CD4-positive, alpha-beta T cell treated with Interleukin-17A for 4 hours (primary cell): Measurements from ENCODE around the gene PARVA.
A peak's percentile ranks its signal among the peaks of the same experiment; 100 is the strongest.

ENCODE experiments used
- DNase-seq: peaks from one replicate; pipeline ENCODE4 v3.0.0-alpha.2; 2020; ENCODE audit warnings: mixed read lengths

The PARVA gene

DNA sequence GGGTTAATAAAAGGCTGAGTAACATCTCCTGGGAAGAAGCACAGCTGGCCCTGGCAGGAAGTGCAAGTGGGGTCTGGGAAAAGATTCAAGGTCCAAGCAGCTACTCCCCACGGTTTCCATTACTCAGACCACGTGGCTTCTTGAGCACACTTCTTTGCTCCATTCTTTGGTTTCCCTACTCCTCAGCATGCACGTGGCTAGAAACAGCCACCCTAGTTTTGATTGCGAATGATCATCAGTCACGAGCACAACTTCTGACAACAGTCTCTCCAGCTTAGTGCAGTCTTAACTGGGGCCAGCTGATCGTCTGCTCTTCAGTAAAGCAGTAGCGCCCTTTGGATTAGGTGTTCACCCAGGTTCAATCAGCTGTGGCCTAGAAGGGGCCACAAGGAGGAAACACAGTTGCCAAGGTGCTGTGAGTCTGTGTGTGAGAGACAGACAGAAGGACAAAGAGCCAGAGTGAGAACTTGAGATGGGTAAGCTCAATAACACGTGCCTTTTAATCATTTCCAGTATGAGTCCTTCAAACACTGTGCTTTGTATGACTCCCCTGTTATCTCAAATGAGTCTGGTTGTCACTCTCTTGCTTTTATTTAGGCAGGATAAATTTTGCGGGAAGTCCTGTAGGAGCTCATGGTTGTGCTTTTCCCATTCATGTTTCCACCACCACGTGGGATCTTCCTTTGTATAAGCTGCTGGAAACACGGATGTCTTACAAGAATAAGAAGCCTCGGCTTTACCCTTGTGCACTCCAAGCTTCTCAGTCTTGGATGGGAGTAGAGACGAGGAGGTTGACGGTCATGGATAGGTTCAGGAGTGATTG lies 901 bp upstream of the PARVA start:
- no peak for DNase-seq

DNA sequence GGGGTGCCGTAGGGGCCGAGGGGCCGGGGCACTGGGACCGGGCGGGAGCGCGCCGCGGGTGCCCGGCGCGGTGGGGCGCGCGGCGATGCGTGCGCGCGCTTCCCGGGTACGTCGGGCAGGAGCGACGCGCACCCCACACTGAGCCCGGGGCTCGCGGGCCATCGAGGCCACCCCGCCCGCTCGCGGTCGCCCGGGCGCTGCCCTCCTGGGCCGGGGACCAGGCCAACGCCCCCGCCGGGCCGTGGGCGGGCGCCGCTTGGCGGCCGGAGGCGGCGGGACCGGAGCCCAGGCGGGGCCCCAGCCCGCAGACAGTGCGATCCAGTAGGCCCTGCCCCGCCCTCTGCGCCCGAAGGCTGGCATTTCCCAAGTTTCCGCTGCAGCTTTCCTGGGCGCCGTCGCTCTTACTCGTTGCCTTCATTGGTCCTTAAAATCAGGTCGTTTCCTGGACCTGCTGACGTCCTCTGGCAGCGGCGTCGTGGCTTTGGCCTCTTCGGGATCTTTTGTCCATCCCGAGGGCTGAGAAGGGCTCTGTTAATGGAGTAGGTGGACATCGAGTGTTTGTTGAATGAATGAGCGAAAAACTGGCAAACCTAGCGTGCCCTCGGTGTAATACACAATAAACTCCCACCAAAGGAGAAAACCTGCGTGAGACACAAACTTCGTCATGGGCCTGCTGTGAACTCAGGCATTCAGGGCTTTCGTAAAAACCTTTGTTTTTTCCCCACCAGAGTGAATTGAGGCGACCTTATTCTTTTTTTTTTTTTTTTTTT lies 638 bp downstream of the PARVA start:
- peak; percentile 27 for DNase-seq

DNA sequence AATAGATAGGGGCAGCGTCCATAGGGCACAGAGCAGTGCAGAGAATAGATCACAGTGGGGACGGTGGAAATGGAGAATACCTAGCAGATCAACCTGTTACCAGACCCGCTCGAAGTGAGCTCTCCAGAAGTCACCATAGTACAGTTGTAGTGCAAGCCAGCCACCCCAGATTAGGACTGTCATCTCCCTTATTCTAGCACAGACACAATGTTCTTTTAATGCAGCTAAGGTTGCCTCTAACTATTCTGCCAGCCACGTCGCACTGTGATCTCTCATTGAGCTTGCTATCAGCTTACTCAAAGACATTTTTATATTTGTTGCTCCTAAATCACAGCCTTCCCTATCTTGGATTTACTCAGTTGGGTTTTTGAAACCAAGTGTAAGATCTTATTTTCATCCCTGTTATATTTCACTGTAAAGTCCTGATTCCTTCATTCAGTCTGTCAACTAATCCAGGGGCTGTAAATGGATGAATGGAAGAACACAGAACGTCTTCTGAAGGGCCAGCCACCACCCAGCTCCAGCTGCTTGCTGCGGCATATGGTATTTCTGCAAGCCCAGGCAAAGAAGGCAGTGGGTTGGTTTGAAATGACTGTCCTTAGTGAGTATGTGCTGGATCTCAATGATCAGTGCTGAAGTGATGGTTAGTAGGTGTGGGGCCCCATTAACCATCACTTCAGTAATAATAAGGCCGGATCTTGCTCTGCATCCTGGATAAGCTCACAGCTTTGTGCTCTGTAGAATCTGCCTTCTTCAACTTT lies 3.4 kb downstream of the PARVA start:
- DNase-seq = no peak

DNA sequence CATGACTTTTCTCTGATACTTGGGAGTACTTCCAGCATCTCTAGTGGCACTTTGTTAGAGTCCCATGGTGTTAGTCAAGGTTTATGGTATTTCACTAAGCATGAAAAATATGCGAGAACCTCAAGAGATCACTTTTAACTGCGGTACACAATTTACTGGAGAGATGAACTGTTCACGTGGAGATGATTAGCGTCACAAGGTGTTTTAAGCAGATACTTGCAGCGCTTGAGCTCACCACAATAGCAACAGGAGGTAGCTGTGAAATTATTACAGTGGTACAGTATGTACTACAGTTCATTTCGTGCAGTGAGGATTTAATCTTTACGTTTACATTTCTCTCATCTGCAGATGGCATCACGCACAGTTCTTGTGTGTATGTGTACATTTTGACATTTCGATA lies 4.5 kb downstream of the PARVA start:
- DNase-seq = no peak

DNA sequence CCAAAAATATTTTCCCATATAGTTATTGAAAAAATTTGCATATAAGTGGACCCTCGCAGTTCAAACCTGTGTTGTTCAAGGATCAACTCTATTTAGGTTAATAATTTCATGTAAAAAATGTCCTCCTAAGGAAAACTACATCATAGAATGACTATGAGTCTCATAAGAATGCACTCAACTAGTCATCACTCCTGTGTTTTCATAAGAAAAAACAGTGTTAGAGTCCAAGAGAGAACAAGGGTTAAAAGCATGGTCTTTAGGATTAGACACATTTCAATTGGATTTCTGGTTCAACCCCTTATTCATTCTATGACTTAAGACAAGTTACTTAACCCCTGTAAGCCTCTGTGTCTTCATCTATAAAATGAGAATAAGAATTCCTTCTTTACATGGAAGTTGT lies 5.1 kb downstream of the PARVA start:
- DNase-seq = no peak

DNA sequence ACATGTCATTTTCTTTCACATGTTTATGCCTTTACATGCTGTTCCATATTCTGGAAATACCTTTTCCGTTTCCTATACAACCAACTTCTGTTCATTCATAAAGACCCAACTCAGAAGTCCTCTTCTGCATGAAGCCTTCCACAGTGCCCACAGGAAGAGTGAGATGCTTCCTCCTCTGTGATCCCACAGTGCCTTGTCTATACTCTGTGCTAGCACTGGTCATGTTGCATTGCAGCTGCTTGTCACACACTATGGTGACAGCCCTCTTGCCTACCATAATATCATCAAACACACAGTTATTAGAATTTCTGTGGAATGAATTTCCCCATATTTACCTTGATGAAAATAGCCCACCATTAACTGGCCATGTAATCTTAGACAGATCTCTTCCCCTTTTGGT lies 8.9 kb downstream of the PARVA start:
- no peak for DNase-seq

DNA sequence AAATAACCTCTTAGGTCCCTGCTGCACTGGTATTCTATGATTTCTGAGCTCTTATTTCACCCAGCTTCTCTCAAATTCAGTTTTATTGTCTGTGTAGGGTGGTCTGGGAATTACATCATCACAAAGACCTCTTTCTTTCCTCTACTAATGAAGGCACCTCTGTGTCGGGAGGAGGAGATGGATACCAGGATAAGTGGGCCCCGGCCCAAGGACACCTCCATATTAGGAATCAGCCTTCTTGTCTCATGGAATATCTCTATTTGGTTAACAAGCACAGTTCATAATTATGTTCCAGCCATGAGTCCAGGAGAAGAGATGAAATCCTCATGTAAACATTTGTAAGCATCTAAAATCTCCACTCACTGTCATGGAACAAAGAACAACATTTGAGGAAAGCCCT lies 9.4 kb downstream of the PARVA start:
- no peak for DNase-seq

DNA sequence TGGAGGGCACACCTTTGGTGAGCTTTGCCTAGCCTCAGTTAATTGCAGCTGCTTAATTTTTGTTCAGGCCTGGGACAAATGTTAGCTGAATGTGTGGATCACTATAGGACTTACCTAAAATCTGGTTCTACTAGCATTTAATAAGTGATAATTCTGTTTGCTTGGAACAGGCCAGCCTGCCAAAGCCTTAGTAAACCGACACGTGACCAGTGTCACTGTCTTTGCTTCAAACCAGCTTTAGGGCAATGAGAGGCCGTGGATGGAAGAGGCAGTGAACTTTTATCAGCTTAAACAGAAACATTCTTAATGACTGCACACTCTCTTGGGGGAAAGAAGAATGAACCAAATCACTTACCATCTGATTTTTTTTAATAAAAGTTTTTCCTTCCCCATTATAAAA lies 10.8 kb downstream of the PARVA start:
- DNase-seq = no peak

DNA sequence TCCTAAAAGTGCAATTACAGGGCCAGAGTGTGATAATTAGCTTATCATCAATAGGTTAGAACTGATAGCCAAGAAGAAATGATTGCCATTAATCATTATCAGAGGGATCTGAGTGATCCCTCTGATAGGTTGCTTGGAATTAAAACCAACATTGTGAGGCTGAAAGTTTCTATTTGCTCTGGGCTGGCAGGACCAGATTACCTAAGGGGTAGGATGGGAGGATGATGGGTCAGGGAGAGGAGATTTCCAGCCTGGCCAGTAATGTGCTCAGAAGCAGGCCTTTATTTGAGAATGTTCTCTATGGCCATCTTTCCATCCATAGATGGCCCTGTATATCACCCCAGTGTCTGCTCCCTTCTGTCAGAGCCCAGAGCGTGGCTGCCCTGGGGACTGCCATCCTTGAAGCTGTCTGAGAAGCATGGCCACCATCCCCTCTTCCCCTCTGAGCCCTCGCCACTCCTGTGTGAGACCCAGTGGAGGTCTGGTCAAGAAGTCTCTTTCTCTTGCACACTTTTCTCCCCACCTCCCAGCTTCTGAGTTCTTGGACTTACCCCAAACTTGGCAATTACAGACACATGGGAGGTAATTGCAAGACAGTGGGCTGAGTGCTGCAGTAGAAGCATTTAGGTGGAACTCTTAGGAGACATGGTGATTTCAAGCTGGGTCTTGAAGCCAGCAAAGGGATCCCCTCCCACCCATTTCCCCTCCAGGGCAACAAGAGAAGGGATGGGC lies 11.7 kb downstream of the PARVA start:
- no peak for DNase-seq

DNA sequence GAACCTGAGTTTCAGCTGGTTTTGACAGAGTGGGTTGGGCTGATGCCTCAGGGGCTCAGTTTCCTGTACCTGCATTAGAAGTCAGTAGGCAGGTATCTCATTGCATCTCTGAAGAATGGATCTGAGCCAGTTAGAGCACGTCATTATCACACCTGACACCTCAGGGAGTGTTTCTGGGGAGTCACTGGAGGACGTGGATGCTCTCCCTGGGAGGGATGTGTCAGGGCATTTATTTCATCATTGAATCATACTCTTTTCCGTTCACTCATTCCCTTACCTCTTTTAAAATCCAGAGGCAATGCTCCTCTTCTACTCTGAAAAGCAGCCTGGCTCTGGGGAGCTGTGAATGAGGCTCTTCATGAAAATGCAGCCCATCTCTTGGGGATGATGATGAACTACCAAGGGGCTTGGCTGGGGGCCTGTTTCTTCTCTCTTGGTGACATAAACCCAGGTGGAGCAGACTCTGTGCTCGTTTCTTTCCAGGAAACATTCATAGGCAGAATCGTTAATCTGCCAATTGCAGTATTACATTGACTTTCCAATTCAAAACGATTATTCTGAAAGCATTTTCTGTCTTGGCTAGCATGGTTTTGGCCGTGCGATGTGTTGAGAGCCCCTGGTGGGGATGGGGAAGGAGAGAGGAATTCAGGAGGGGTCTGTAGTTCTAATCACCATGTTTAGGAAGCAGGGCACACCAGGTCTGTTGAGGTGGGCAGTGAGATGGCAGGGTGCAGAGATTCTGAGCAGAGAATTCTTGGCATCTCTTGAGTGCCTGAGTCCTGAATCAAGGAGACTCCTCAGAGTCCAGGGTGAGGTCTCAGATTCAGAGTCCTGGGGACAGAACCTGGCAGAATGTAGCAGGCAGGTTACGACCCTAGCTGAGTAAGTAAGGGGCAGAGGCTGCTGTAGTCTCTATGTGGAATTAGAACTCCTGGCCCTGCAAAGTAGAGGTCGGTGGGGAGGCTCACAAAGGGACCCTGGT lies 12.6 kb downstream of the PARVA start:
- no peak for DNase-seq

DNA sequence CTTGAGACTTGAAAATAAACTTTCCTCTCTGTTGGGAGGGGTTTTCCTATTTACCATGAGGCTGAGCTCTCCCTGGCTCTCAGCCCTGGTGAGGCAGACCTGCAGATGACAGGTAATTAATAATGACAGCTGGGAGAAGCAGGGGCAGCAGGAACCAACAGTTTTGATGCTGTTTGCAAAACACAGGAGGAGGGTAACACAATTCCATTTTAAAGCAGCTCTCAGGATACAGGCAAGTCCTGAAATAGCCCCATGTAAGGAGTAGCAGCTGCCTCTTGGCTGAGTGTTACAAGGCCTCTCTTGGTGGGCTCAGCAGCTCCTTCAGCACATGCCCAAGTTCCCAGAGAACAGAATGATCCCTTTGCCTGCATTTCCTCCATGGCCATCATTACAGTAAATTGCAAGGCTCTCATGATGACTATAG lies 13.3 kb downstream of the PARVA start:
- no peak for DNase-seq

DNA sequence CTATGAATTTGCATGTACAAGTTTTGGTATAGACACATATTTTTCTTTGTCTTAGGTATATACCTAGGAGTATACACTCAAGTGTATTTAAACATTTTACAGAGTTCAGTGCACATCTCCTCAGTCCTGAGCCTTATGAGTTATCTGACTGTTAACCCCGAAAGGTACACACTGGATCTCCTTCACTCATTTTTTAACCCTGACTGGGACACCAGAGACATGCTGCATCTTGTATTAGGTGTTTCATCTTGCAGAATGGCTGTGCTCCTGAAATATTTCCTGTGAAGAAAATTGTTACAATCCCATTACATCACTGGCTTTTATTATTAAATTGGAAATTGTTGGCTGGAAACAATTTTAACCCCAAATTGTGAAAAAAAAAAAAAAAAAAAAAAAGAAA lies 15.3 kb downstream of the PARVA start:
- no peak for DNase-seq

DNA sequence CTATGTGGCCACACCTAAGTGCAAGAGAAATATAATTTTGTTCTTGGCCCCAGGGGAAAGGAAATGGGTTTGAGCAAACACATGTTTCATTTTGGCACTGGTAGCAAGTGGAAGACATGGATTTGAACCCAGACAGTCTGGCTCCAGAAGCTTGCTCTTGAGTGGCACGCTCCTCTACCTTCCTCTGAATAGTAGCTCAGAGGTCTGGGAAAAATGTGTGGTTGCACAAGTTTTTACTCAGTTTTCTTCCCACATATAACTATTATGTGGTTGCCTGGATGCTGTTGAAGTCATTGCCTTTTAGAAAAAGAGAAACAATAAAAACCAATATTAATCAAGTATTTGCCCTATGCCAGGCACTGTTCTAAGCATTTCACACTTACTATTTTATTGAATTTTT lies 16.3 kb downstream of the PARVA start:
- DNase-seq = no peak

DNA sequence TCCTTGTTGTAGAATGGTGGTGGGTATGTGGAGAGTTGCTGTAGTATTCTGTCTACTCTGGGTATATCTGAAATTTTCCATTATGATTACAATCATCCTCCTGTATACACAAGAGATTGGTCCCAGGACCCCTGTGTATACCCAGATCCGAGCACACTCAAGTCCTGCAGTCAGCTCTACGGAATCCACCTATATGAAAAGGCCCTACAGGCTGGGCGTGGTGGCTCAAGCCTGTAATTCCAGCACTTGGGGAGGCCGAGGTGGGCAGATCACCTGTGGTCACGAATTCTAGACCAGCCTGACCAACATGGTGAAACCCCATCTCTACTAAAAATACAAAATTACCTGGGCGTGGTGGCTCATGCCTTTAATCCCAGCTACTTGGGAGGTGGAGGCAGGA lies 17.2 kb downstream of the PARVA start:
- DNase-seq = no peak

DNA sequence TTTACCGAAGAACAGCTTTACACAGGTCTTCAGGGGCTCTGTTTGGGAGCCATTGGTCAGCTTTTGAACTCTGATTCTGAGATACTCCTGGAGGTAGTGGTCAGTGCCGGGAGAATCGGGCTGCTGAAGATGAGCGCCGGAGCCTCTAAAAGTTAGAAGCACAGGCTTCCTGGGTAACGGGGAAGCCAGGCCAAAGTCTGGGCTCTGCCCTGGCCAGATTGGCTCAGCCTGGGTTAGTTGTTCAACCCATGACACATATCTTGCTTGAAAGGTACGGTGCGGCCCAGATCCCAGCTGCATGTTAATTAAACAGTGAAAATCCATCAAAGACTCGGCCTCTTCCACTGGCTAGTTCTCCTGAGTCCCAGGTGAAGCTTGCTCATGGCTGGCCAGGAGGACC lies 18.0 kb downstream of the PARVA start:
- DNase-seq = no peak

DNA sequence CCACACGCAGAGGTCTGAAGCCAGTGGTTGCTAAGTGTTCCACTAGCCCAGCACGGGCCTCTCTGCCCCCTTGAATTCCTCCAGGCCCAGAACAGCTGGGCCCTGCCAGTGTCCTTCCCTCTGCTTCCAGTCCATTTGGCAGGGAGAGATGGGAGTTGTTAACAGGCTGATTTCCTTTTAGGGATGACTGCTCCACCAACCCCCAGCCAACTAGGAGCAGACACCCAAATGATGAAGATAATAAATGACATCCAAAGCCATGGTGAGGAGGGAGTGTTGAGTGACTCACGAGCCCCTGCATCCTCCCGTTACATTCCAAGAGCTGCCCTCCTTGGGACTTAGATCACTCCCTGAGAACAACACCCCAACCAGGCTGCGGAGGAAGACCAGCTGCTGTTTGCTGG lies 20.6 kb downstream of the PARVA start:
- no peak for DNase-seq

DNA sequence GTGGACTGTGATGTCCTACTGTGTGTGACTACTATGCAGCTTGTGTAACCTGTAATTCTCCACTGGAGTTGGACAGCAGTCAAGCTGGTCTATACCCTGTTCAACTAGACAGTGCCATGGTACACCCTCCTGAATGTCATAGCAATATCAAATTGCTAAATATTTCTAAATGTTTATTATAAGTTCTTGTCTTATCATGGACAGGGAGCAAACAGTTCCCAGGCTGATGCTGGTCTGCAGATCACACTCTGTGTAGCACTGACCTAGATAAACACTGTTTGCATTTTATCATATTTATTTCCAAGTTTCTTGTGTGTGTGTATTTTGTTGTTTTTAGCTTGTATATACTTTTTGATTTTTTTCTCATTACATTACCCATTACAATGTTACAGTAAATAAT lies 22.0 kb downstream of the PARVA start:
- DNase-seq = no peak

DNA sequence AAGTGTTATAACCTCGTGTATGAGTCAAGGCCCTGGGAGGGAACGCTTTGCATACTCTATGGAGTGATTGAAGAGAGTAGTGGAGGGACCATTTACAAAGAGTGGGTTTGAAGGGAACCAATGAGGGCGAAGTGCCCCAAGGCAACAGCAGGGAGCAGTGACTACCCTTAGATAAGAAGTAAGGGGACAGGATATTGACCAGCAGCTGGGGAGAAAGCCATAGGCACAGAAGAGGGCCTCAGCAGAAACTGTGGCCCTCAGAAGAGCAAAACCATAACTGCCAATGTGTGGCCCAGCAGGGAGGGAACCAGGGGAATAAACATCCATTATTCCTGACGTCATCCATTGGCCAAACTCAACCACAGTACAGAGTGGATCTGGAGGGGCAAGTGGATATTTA lies 24.7 kb downstream of the PARVA start:
- no peak for DNase-seq

DNA sequence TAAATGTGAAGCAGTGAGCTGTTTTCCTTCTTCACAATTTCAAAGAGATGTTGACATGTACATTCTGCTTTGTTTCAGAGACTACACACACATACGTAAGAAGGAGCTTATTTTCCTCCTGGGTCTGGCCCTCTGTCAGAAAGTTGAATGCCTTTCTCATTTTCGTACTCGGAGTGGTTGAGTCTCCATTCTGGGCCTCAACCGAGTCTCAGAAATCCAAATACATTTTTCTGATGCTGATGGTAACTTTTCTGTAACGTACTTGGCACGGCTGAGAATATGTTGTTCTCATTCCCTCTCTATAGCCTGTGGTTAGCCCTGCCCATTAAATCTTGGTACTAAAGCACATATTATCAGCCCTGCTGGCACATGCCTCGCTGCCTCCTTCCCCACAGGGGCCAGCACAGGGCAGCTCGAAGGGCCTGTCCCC lies 25.3 kb downstream of the PARVA start:
- no peak for DNase-seq

DNA sequence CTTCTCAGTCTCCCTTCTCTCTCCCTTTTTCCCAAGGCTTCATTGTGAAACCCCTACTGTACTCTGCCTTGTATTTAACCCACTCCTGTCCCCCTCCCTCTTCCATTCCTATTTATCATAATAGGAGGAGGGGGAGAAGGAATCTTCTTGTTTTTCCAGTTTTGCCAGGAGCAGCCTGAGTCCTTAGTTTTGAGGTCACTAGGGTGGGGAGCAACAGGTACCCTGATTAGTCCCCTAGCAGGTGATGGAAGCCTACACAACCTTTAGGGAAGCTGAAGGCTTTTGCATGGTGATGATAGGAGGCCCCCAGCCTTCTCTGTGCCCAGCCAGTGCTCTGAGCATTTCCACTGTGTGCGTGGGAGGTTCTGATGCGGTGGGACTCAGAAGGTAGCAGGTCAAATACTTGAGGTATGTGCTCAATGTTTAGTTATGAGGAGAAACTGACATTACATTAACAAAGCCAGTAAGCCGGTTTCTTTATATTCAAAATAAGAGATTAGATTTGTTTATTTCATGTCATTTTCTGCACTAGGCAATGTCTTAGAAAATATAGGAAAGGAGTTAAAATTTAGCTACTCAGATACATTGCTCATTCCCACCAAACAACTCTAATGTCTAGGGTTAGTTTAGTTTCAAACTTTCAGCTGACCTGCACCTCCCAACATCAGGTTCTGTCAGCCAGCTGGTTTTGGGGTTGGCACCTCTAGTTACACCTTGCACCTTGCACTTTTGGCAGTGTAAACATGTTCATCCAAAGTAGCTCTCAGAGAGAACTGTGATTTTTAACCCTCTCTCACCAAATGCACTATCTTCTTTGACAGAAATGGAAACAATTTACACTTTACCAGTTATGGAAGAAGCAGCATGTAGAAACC lies 26.0 kb downstream of the PARVA start:
- DNase-seq = no peak

DNA sequence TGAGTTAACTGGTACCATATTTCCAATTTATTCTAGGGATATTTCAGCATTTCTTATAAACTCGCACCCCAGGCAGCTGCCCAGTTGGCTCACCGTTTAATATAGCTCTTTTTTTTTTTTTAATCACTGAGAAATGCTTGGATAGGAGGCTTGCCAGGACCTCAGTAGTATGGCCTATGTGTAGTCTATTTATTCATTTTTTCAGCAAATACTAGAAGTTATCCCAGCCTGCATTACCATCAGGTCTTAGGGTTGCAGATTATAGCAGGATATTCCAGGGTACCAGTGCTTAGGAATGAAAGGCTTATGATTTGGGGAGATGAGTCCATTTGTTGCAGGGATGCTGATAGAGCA lies 26.6 kb downstream of the PARVA start:
- no peak for DNase-seq
